Neuronal stem cell (in vitro differentiated cells): ENCODE measurements around the gene ARIH2.

ENCODE experiments used
- DNase-seq: peaks from one replicate; pipeline ENCODE4 v3.0.0-alpha.2; 2013; ENCODE audit warnings: low spot score
- H2AFZ ChIP-seq: one replicate; pipeline ENCODE4 v1.6.1; 2013; ENCODE audit warnings: mild to moderate bottlenecking, low read length, inconsistent platforms
- H2AK5ac ChIP-seq: 2 replicates; pipeline ENCODE4 v1.6.1; 2013; ENCODE audit warnings: low read depth, mild to moderate bottlenecking, inconsistent platforms, low read length, moderate library complexity, mixed read lengths
- H2BK120ac ChIP-seq: 2 replicates; pipeline ENCODE4 v1.6.1; 2013; ENCODE audit warnings: low read depth, mild to moderate bottlenecking, inconsistent platforms, low read length, moderate library complexity, mixed read lengths
- H2BK12ac ChIP-seq: one replicate; pipeline ENCODE4 v1.6.1; 2013; ENCODE audit warnings: low read length, inconsistent platforms
- H2BK15ac ChIP-seq: 2 replicates; pipeline ENCODE4 v1.6.1; 2013; ENCODE audit warnings: mild to moderate bottlenecking, low read length, inconsistent platforms, mixed read lengths
- H2BK5ac ChIP-seq: one replicate; pipeline ENCODE4 v1.6.1; 2013; ENCODE audit warnings: inconsistent platforms, mild to moderate bottlenecking, low read length, moderate library complexity
- H3K14ac ChIP-seq: one replicate; pipeline ENCODE4 v1.6.1; 2013; ENCODE audit warnings: low read length, inconsistent platforms
- H3K18ac ChIP-seq: 2 replicates; pipeline ENCODE4 v1.6.1; 2013; ENCODE audit warnings: low read length, inconsistent platforms
- H3K23ac ChIP-seq: 2 replicates; pipeline ENCODE4 v1.6.1; 2013; ENCODE audit warnings: low read depth, mild to moderate bottlenecking, mixed read lengths, low read length, inconsistent platforms; ENCODE audit not compliant: poor library complexity
- H3K27ac ChIP-seq: replicated peaks from 3 replicates; pipeline ENCODE4 v1.5.1; 2013; ENCODE audit warnings: low read length, inconsistent platforms
- H3K27me3 ChIP-seq, 3 experiments: 2 replicates each; pipeline ENCODE4 v1.6.1; 2013; ENCODE audit warnings: low read length in 3 of 3, mild to moderate bottlenecking in 2 of 3, inconsistent platforms in 1 of 3, low read depth in 1 of 3, mixed read lengths in 1 of 3, moderate library complexity in 1 of 3; ENCODE audit not compliant: control insufficient read depth in 3 of 3, insufficient read depth in 3 of 3
- H3K36me3 ChIP-seq, 2 donors: replicated peaks in 1 of 2; 2 replicates each; pipeline ENCODE4 v1.6.1; 2013; ENCODE audit warnings: low read length in 2 of 2; ENCODE audit not compliant: control insufficient read depth in 2 of 2, insufficient read depth in 2 of 2
- H3K4ac ChIP-seq: 2 replicates; pipeline ENCODE4 v1.6.1; 2013; ENCODE audit warnings: inconsistent platforms, mild to moderate bottlenecking, low read length, moderate library complexity
- H3K4me1 ChIP-seq, 2 donors: 1 replicate in 1 of 2; 2 replicates in 1 of 2; pipeline ENCODE4 v1.6.1; 2013; ENCODE audit warnings: low read length in 2 of 2, low read depth in 1 of 2; ENCODE audit not compliant: control insufficient read depth in 2 of 2, insufficient read depth in 1 of 2
- H3K4me2 ChIP-seq: one replicate; pipeline ENCODE4 v1.6.1; 2013; ENCODE audit warnings: mild to moderate bottlenecking, low read length, inconsistent platforms; ENCODE audit not compliant: insufficient read depth, poor library complexity, severe bottlenecking
- H3K4me3 ChIP-seq, 2 donors: 2 replicates each; pipeline ENCODE4 v1.5.1; 2013; ENCODE audit warnings: low read length in 2 of 2, mild to moderate bottlenecking in 2 of 2, inconsistent platforms in 1 of 2, moderate library complexity in 1 of 2
- H3K79me1 ChIP-seq: one replicate; pipeline ENCODE4 v1.6.1; 2013; ENCODE audit warnings: low read depth, mild to moderate bottlenecking, inconsistent platforms, low read length, moderate library complexity
- H3K9ac ChIP-seq: one replicate; pipeline ENCODE4 v1.6.1; 2013; ENCODE audit warnings: mild to moderate bottlenecking, low read depth, low read length, inconsistent platforms; ENCODE audit not compliant: poor library complexity
- H3K9me3 ChIP-seq, 2 donors: replicated peaks in 1 of 2; 2 replicates each; pipeline versions ENCODE3 to v1.6.1; 2013; ENCODE audit warnings: low read length in 2 of 2, mild to moderate bottlenecking in 2 of 2, inconsistent platforms in 1 of 2, low read depth in 1 of 2, mixed read lengths in 1 of 2, moderate library complexity in 1 of 2; ENCODE audit not compliant: control insufficient read depth in 2 of 2, insufficient read depth in 1 of 2
- H4K8ac ChIP-seq: one replicate; pipeline ENCODE4 v1.6.1; 2013; ENCODE audit warnings: low read depth, mild to moderate bottlenecking, inconsistent platforms, low read length, moderate library complexity
- H4K91ac ChIP-seq: one replicate; pipeline ENCODE4 v1.6.1; 2013; ENCODE audit warnings: low read length, low read depth, mild to moderate bottlenecking, inconsistent platforms; ENCODE audit not compliant: poor library complexity
- WGBS, 2 donors: extraction: QIAGEN DNeasy Blood & Tissue Kit; methylation state at CpG; one replicate each; pipeline ENCODE4 v1.1.7; 2013; ENCODE audit warnings: missing lambda C conversion rate in 2 of 2, mixed read lengths in 1 of 2; ENCODE audit not compliant: insufficient read length in 2 of 2, insufficient replicate concordance in 1 of 2; ENCODE audit errors: extremely low coverage in 2 of 2; 5-methylcytosine and 5-hydroxymethylcytosine counted together

The ARIH2 gene

DNA sequence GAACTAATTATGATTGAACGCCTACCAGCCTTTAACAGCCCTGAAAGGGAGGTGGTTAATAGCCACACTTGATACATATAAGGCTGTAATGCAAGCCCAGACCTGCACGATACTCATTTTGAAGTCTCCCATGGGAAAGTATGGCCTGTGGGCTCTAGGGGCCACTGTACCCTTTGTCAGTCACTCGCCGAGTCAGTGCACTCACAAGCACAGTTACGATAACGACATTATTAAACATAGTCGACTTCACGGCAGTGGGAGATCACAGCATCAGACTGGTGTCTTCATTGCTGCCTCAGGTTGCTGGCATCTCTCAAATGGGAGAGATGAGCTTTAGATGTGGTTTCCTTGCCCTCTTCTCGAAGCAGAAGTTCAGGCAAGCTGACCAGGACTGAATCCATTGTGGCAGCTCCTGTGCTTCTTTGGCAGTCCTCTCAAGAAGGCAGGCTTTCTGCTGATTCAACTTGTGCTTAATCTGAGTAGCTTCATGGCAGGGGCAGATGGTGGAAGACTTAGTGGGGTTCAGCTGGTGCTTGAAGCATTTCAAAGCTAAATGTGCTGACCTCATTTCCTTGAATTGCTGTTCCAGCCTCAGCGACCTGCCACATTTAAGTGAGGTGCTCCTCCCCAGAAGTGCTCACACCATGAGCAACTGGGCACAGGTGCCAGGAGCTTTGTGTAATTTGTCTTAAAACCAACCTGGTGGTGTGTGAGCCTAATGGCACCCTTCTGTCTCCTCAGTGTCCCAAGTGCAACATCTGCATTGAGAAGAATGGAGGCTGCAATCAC, 55.6 kb downstream of the ARIH2 start:
- Histone ChIP-seq H3K18ac (no peak overlapping the region), H3K79me1 (no peaks in the 10 kb centered on the region), H3K4ac (no peak overlapping the region), H2BK15ac (no peak overlapping the region), H3K23ac (no peak overlapping the region), H2AFZ (no peak overlapping the region), H4K91ac (no peak overlapping the region), H3K27ac (no peak overlapping the region), H3K27me3 (no peaks in the 10 kb centered on the region), H3K14ac (no peak overlapping the region), H3K36me3 (peaks cover 37 to 91% of the 10 kb centered on the region in 2 donors), H3K9ac (no peak overlapping the region), H3K4me3 (no peak overlapping the region), H3K4me1 (no peaks in the 10 kb centered on the region), H3K4me2 (no peak overlapping the region), H2BK5ac (no peak overlapping the region), H2AK5ac (no peak overlapping the region), H3K9me3 (no peaks in the 10 kb centered on the region), H2BK12ac (no peak overlapping the region), H2BK120ac (no peak overlapping the region), H4K8ac (no peak overlapping the region)
- no CpG with 5 or more reads among the region's 10 CpGs for WGBS, 2 donors
- no peak for DNase-seq

DNA sequence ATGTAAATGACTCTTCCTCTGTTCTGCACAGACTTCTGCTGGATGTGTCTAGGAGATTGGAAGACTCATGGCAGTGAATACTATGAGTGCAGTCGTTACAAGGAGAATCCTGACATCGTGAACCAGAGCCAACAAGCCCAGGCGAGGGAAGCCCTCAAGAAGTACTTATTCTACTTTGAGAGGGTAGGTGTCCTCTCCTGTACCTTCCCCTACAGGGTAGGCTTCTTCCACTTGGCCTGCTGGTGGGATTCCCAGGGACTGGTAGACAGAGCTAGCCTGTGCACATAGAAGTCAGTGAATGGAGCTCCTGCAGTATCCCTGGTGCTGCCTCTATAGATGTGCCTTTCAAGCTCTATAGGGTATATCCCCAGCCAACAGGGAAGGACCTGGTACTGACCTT, 60.8 kb downstream of the ARIH2 start:
- Histone ChIP-seq H4K91ac (no peak overlapping the region), H3K4me2 (no peak overlapping the region), H2BK120ac (no peak overlapping the region), H2AFZ (no peak overlapping the region), H3K36me3 (peaks cover 46 to 94% of the 10 kb centered on the region in 2 donors), H3K4me1 (no peaks in the 10 kb centered on the region), H2BK12ac (no peak overlapping the region), H3K27me3 (no peaks in the 10 kb centered on the region), H3K9me3 (no peaks in the 10 kb centered on the region), H2AK5ac (no peak overlapping the region), H3K27ac (no peak overlapping the region), H3K14ac (no peak overlapping the region), H2BK5ac (no peak overlapping the region), H3K4ac (no peak overlapping the region), H3K79me1 (peaks cover 5% of the 10 kb centered on the region), H3K18ac (no peak overlapping the region), H3K4me3 (no peak overlapping the region), H3K9ac (no peak overlapping the region), H3K23ac (no peak overlapping the region), H4K8ac (no peak overlapping the region), H2BK15ac (no peak overlapping the region)
- WGBS, 2 donors, result no CpG with 5 or more reads among the region's 3 CpGs
- no peak for DNase-seq

DNA sequence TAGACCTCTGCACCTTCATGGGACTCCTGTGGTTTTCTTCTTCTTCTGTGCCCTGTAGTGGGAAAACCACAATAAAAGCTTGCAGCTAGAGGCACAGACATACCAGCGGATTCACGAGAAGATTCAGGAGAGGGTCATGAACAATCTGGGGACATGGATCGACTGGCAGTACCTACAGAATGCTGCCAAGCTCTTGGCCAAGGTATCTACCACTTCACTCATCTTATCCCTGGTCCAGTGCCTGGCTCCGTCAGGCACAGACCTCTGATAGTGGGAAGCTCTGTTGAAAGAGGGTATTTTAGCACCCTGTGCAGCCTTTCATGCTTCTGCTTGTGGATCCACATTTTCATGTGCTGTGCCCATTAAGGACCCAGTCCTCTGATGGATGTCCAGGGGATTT, 61.7 kb downstream of the ARIH2 start:
- no peak for DNase-seq
- no CpG with 5 or more reads among the region's 4 CpGs for WGBS, 2 donors
- no peak overlapping the region for H2BK15ac ChIP-seq
- no peaks in the 10 kb centered on the region for H3K9me3 ChIP-seq
- no peak overlapping the region for H2AFZ ChIP-seq
- H3K4me2 ChIP-seq, result no peak overlapping the region
- no peak overlapping the region for H2BK120ac ChIP-seq
- H3K27ac ChIP-seq, result no peak overlapping the region
- no peak overlapping the region for H2BK12ac ChIP-seq
- peaks cover 5% of the 10 kb centered on the region for H3K79me1 ChIP-seq
- no peak overlapping the region for H2AK5ac ChIP-seq
- no peak overlapping the region for H3K23ac ChIP-seq
- H3K4me1 ChIP-seq, result no peaks in the 10 kb centered on the region
- H3K4ac ChIP-seq, result no peak overlapping the region
- H3K9ac ChIP-seq, result no peak overlapping the region
- H4K8ac ChIP-seq, result no peak overlapping the region
- H4K91ac ChIP-seq, result no peak overlapping the region
- no peak overlapping the region for H3K18ac ChIP-seq
- no peak overlapping the region for H3K14ac ChIP-seq
- H3K36me3 ChIP-seq, result peaks cover 45 to 94% of the 10 kb centered on the region in 2 donors
- H2BK5ac ChIP-seq, result no peak overlapping the region
- H3K4me3 ChIP-seq, result no peak overlapping the region
- no peaks in the 10 kb centered on the region for H3K27me3 ChIP-seq

DNA sequence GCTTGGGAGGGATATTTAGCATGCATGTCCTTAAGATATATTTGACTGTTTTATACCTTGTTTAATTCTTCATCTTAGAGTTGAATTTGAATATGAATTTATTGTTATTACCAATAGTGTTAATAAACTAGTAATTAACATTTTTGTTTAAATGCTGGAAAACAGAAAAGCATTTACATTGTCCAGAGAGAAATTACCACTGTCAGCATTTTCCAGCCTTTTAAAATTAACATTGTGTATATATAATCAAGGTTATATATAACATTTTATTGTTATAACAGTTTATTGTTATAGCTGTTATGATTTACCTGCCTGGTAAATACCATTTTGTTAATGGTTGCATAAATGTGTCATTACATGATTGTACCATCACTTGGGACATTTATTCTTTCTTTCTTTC, 63.4 kb downstream of the ARIH2 start:
- Histone ChIP-seq H2BK15ac (no peak overlapping the region), H2BK120ac (no peak overlapping the region), H3K4me3 (no peak overlapping the region), H3K4ac (no peak overlapping the region), H3K4me1 (no peaks in the 10 kb centered on the region), H3K36me3 (peaks cover 44 to 91% of the 10 kb centered on the region in 2 donors), H3K4me2 (no peak overlapping the region), H3K18ac (no peak overlapping the region), H4K8ac (no peak overlapping the region), H3K79me1 (peaks cover 5% of the 10 kb centered on the region), H3K9ac (no peak overlapping the region), H4K91ac (no peak overlapping the region), H3K14ac (no peak overlapping the region), H2AFZ (no peak overlapping the region), H2BK5ac (no peak overlapping the region), H2AK5ac (no peak overlapping the region), H3K27me3 (no peaks in the 10 kb centered on the region), H3K9me3 (no peaks in the 10 kb centered on the region), H3K23ac (no peak overlapping the region), H3K27ac (no peak overlapping the region), H2BK12ac (no peak overlapping the region)
- DNase-seq, result no peak
